SK-N-DZ (cell line): Measurements from ENCODE around the gene SBNO2.
"Not testable (repeated sequence)": the region's sequence is repeated elsewhere in the genome, so short reads cannot be mapped to it uniquely, and the experiment has no call there.

Experiments used
- DNase-seq: peaks from one replicate; pipeline ENCODE4 v3.0.0-alpha.2; 2015; ENCODE audit warnings: low spot score

The SBNO2 gene

GRCh38 chr19:1136201-1136600 lies 37.9 kb downstream of the SBNO2 start:
- no peak for DNase-seq

DNA sequence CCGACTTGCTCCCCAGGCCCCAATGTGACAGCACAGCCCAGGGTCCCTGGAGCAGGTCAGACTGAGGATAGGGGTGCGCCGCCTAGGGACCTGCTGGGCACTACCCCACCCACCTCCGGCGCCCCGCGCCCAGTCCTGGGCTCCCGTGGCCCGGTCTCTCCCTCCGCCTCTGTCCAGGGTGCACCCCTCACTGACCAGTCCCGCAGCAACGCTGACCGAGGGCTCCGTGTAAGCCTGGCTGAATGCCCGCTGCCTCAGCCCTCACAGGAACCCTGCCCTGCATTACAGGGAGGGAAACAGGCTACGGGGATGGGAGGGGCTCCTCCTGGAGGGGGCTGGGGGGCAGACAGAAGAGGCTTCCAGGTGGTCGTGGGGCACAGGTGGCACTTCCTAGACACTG lies 38.6 kb downstream of the SBNO2 start:
- no peak for DNase-seq

DNA sequence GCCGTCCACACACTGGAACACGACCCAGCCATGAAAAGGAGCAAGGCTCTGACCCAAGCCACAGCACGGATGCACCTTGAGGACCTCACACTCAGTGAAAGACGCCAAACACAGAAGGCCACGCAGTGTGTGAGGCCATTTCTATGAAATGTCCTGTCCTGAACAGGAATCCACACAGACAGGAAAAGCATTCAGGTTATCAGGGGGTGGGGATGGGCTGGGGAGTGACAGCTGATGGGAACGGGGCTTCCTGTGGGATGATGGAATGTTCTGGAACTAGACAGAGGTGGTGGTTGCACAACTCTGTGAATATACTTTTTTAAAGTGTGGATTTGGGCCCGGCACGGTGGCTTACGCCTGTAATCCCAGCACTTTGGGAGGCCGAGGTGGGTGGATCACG lies 39.6 kb downstream of the SBNO2 start:
- DNase-seq = no peak

DNA sequence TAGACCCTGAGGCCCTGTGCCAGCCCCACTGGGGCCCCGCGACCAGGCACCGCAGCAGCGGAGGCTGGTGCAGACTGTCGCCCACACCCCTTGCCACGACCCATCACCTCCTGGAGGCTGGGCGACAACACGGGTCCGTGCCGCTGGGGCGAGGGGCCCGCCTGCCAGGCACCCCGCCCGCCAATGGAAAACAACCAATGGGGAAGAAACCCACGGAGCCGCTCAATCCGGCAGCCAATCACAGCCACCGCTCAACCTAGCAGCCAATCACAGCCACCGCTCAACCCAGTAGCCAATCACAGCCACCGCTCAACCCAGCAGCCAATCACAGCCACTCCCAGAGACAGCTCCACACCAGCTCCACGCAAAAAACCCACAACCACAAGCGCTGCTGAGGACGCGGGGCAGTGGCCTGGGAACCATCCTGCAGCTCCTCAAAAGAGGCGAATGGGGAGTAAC lies 40.6 kb downstream of the SBNO2 start:
- DNase-seq = no peak

DNA sequence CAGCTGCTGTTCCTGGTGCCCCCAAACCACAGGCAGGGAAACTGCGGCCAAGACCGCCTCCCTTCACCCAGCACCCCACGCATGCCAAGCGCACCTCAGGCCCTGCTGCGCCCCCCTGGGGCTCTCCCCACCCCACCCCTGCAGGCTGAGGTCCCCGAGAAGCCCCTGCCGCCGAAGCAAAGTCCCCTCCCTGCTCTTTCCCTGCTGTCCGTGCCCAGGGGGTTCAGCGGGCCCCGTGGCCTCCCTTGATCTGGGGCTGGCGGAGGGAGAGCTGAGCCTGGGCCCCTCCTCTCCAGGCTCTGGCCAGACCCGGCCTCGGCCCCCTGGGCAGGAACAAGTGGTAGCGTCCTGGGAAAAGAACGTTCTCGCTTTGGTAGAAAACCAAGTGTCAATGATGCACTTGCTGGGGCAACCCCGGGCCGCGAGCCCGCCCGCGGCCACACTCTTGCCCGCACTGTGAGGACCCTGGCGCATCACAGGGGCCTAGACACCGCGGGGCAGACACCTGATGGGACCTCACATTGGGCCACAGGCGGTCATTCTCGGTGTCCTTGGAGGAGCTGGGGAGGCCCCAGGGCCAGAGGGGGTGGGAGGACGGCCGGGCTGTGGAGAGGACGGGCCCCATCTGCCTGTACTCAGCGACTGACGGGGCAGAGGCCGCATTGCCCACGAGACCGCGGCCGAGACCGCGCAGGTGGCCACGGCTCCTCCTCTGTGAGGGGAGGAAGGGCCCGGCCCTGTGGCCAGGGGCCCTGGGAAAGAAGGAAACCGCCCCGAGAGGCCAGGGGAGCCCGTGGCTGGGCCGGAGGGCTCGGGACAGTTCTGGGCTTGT lies 41.3 kb downstream of the SBNO2 start:
- no peak for DNase-seq

GRCh38 chr19:1131718-1132551 lies 42.1 kb downstream of the SBNO2 start:
- DNase-seq = no peak

DNA sequence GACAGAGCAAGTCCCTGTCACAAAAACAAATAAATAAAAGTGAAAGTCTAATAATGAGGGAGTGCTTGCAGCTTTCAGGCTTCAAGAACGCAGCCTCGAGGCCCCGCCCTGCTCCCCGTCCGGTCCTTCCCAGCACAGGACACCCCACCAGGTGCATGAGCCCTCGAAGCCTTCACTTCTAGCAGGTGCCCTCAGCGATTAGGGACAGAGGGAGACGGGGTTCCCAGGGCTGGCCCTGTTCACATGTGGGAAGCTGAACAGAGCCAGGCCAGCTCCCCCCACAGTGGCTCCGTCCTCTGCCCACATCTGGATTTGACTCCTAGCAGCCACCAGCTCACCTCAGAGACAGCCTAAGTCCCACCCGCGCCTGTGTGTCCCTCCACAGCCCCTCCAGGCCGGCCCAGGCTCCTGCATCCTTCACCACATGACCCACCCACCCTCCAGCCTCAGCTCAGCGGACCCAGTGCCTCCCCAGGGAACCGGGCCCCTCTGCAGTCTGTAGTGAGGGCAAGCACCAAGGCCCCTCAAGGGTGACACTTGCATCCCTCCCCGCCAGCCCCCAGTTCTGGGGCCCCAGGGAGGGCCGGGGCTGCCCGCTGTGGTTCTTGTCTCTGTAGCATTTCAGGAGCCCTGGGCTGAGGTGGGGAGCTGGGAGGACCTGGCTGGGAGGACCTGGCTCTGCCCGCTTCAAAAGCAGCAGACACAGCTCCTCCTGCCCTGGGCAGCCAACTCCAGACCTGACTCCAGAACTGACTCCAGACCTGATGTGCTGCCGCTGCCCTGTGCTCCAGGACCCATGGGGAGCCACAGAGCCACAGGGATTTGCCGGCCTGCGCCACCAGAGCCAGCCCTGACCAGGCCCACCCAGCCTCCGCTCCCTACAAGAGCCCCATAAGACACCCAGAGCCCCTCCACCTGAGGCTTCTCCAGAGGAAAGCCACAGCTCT lies 43.0 kb downstream of the SBNO2 start:
- no peak for DNase-seq

DNA sequence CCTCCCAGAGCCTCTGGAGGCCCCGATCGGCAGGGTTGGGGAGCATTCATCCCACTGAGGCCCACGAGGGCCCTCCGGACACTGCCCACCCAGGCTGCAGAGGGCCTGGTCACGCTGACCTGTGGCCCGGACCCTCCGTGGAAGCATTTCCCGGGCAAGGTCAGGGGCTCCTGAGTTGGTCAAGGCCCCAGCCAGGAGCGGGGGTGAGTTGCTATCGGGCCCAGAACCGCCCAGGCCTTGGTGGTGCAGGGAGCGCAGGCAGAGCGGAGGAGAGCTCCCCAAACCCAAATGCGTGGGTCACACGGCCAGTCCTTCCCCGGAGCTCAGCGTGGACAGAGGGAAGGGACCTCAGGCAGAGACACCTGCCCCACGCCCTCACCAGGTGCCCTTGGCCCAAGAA lies 44.5 kb downstream of the SBNO2 start:
- no peak for DNase-seq

DNA sequence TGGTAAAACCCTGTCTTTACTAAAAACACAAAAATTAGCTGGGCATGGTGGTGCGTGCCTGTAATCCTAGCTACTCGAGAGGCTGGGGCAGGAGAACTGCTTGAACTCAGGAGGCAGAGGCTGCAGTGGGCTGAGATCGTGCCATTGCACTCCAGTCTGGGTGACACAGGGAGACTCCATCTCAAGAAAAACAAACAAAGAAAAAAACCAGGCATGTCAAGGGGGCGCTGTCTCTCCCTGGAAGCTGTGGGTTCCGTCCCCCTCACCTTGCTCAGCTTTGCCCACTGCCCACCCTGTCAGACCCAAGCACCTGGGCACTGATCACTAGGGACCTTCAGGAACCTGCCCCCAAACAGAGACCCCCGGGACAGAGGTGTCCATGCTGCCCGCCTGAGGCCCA lies 45.0 kb downstream of the SBNO2 start:
- not testable (repeated sequence) for DNase-seq

- no peak for DNase-seq
Observed at GRCh38 chr19:1128106-1128505, 46.0 kb downstream of the SBNO2 start.

GRCh38 chr19:1126984-1127760 lies 46.9 kb downstream of the SBNO2 start:
- DNase-seq = no peak

GRCh38 chr19:1125601-1126467 lies 48.2 kb downstream of the SBNO2 start:
- no peak for DNase-seq

DNA sequence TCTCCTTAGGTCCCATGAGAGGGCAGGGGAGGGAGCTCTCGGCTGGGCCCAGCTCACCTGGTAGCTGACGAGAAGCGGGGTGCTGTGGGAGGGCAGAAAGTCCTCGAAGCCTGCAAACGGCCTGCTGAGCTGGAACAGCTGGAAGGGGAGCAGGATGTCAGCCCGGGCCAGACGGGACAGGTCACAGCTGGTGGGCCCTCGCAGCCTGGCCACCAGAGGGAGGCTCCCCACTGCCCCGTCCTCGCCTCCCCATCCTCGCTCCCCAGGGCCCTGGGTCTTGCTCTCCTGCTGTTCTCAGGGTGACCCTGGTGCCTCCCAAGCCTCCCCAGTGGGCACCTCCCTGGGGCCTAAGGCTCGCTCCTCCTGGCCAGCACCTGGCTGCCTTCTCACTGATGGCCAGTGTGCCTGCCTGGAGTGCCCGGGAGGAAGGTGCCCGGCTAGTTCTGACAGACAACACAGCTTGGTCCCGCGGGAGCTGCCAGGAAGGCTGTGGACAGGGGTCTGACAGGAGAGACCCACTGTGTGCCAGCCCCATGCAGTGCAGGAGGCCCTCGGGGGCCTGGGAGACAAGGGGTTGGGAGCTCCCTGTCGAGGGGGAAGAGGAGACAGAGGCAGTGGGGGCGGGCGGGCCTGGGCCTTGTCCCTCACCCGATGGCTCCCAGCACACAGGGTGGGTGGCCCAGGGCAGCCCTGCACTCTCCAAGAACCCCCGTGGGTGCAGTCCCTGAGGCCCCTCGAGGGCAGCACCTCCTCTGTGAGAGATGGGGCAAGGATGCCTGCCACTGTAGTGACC lies 50.0 kb downstream of the SBNO2 start:
- no peak for DNase-seq

- no peak for DNase-seq
Observed at GRCh38 chr19:1123381-1123780, 50.7 kb downstream of the SBNO2 start.

- DNase-seq = no peak
Observed at GRCh38 chr19:1122972-1123363, 51.1 kb downstream of the SBNO2 start.

DNA sequence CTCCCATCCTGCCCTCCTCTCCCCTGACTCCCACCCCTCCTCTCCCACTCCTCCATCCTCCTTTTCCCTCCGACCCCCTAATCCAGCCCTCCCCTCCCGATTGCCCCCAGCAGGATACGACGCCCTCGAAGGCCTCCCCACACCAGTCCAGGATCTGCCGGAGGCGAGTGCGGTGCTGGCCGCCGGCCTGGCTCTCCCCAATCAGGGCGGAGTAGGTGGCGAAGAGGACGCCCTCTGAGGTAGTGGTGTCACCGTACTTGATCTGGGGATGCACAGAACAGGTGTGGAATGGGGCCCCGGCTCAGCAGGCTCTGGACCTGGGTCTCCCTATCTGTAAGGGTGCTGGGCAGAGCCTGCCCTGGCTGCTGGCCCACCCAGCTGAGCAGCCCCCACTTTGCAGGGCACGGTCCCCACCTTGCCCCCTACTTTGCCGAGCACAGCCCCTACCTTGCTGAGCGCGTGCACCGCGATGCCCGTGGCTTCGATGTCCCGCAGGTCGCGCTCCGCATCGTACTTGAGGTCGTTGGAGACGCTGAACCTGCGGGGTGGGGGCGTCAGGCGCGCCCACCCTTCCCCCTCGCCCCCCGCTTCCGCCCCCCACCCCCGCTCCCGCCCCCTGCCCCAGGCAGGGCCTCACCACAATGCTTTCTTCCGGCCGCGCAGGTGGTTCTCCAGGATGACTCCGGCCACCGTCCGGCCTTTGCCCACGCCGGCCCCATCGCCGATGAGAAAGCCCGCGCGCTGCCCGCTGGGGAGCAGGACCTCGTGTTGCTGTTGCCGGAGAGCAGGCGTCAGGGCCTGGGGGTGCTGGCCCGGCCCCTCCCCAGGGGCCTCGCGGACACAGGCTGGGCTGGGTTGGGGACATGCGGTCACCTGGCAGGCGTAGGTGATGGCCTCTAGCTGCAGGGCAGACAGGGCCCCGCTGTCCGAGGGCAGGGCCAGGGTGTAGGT lies 51.8 kb downstream of the SBNO2 start:
- DNase-seq = no peak

- DNase-seq = no peak
Observed at GRCh38 chr19:1121395-1121794, 52.7 kb downstream of the SBNO2 start.
